Measurements from ENCODE around the gene GCNT2. TPM values are rescaled to one million over a fixed set of nuclear protein-coding genes. Genes with fewer than 3 reads are reported as not detected.
A peak's percentile ranks its signal among the peaks of the same experiment; 100 is the strongest.

GCNT2 gene
- total and polyA plus RNA-seq, 12 donors = 5.1 to 67.9 (median 45.0) TPM

- Histone ChIP-seq H3K27ac (no peak overlapping the region), H3K4me1 (peaks cover 0 to 19% (median 5%) of the 10 kb centered on the region in 9 donors), H3K4me3 (no peak overlapping the region), H3K27me3 (peaks cover 0 to 5% (median 0%) of the 10 kb centered on the region in 7 donors), H3K36me3 (no peaks in the 10 kb centered on the region), H3K9me3 (no peaks in the 10 kb centered on the region)
- DNase-seq (no peak), ATAC-seq (no peak)
- intact Hi-C loops (cut with DNase I) = loop anchor here in 3 of 10 donors (5.0 to 10.0 kb wide), 3 partner anchors 185 to 297 kb away; partner anchors contain the start of genes C6orf52 (in 1 of the 3) and PAK1IP1 (in 1 of the 3)
- WGBS, 2 donors = 89 to 90% methylated on average over 5 of the region's 5 CpGs
- TF ChIP-seq CTCF (IDR thresholded peaks at IDR 0.05) = no peak
Measured at GRCh38 chr6:10507715-10508114, 13.4 kb upstream of the GCNT2 start.

DNA sequence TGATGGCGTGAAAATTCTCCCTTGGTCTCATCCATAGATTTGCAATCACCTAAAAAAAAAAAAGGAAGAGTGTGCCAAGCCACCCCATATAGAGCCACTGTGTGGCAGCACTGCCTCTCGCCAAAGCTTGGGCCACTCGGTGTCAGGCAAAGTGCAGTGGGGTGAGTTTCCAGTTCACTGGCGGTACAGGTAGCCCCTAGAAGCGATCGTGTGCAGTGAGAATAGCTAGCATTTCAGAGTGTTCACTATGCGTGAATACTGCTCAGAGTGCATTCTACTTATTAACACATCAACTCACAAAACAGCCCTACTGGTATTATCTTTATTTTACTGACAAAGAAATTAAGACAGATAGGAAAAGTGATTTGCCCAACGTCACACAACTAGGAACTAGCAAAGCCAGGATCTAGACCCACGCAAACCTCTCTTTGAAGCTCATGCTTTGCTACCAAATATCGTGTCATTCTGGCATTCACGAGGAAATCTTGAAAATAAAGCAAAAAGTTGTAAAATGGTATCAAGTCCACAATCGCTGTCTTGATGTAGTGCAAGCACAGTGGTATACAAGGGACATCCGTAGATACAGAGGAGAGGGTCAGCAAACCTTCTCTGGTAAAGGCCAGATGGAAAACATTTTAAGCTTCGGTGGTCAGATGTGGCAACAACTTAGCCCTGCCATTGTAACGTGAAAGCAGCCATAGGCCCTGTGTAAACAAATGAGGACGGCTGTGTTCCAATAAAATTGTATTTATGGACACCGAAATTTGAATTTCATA is 10.4 kb upstream of the GCNT2 start:
- peaks cover 0 to 30% (median 5%) of the 10 kb centered on the region in 9 donors for H3K4me1 ChIP-seq
- WGBS, 2 donors = 27 to 30% methylated on average over 17 of the region's 17 CpGs
- no peaks in the 10 kb centered on the region for H3K36me3 ChIP-seq
- no peaks in the 10 kb centered on the region for H3K27me3 ChIP-seq
- intact Hi-C loops (cut with DNase I) = loop anchor here in 7 of 10 donors (1.0 to 10.0 kb wide), 9 partner anchors 47 to 184 kb away; partner anchors contain the start of genes C6orf52 (in 7 of the 7) and PAK1IP1 (in 7 of the 7)
- peak; percentile 41 to 80 (median 65) for TF ChIP-seq CTCF (IDR thresholded peaks at IDR 0.05)
- peak; percentile 89 to 97 (median 94) for ATAC-seq
- H3K4me3 ChIP-seq = peak overlapping the region in 6 of 10 donors; percentile 7 to 18 (median 12)
- peak overlapping the region; percentile 49 to 92 (median 82) for H3K27ac ChIP-seq
- no peaks in the 10 kb centered on the region for H3K9me3 ChIP-seq
- peak; percentile 59 to 65 for DNase-seq

- Histone ChIP-seq H3K27me3 (no peaks in the 10 kb centered on the region), H3K36me3 (no peaks in the 10 kb centered on the region), H3K4me3 (peak overlapping the region in 2 of 10 donors; percentile 7 to 14), H3K9me3 (no peaks in the 10 kb centered on the region), H3K27ac (peak overlapping the region; percentile 49 to 92 (median 82)), H3K4me1 (peaks cover 0 to 30% (median 5%) of the 10 kb centered on the region in 9 donors)
- intact Hi-C loops (cut with DNase I) = loop anchor here in 7 of 10 donors (1.0 to 10.0 kb wide), 9 partner anchors 46 to 183 kb away; partner anchors contain the start of genes C6orf52 (in 7 of the 7) and PAK1IP1 (in 7 of the 7)
- 12 to 14% methylated on average over 2 of the region's 2 CpGs for WGBS, 2 donors
- peak; percentile 83 to 97 (median 94) for ATAC-seq
- TF ChIP-seq CTCF (IDR thresholded peaks at IDR 0.05) = no peak
- DNase-seq = peak in 1 of 2 donors; percentile 55
Measured at GRCh38 chr6:10511477-10511876, 9.7 kb upstream of the GCNT2 start.

DNA sequence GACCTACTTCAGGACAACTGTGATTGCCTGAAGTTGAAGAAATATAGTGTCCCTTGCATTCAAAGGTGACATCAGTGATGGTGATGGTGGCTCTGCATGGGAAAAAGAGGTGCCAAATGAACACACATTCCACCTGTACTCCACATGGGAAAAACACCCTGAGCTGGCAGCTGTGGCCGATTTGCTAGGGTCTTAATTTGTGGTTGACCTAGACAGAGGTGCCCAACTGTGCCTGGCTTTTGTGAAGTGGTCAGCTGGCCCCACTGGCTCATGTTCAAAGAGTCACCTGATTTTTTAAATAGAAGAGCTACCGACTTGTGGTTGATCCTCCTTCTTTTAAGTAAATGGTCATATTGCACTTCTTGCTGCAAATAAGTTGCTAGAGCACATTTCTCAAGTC is 7.6 kb upstream of the GCNT2 start:
- intact Hi-C loops (cut with DNase I) = loop anchor here in 4 of 10 donors (5.0 to 10.0 kb wide), 6 partner anchors 44 to 181 kb away; partner anchors contain the start of genes C6orf52 (in 2 of the 4) and PAK1IP1 (in 2 of the 4)
- ATAC-seq (no peak), DNase-seq (no peak)
- Histone ChIP-seq H3K9me3 (no peaks in the 10 kb centered on the region), H3K4me3 (no peak overlapping the region), H3K27ac (no peak overlapping the region), H3K27me3 (no peaks in the 10 kb centered on the region), H3K36me3 (no peaks in the 10 kb centered on the region), H3K4me1 (peaks cover 0 to 30% (median 5%) of the 10 kb centered on the region in 9 donors)
- 37 to 39% methylated on average over 2 of the region's 2 CpGs for WGBS, 2 donors
- TF ChIP-seq CTCF (IDR thresholded peaks at IDR 0.05) = no peak
